Sigmoid colon (tissue), 4 donors: ENCODE data around the gene SLC6A6.

Source experiments
- EP300 ChIP-seq, 4 donors: sonication (generic); formaldehyde crosslinking; IDR thresholded peaks; one replicate each; pipeline ENCODE4 v1.6.1; 2017; ENCODE audit warnings: antibody characterized with exemption in 4 of 4
- POLR2A ChIP-seq, 2 donors: fragments of 450-650 bp; IDR thresholded peaks; one replicate each; pipeline ENCODE4 v1.6.1; 2016; ENCODE audit warnings: antibody characterized with exemption in 2 of 2, mild to moderate bottlenecking in 2 of 2, moderate library complexity in 2 of 2
- POLR2AphosphoS5 ChIP-seq, 4 donors: sonication (generic); formaldehyde crosslinking; IDR thresholded peaks; one replicate each; pipeline ENCODE4 v1.6.1; 2017; ENCODE audit warnings: antibody characterized with exemption in 4 of 4
- TF ChIP-seq, protein P1 (sequence below), 4 experiments: fragments of 450-650 bp in 3 of 4; fragments of 200-600 bp in 1 of 4; IDR thresholded peaks; one replicate each; pipeline ENCODE4 v1.5.1; 2016 to 2019; ENCODE audit warnings: antibody characterized with exemption in 4 of 4, mild to moderate bottlenecking in 3 of 4, moderate library complexity in 2 of 4

DNA sequence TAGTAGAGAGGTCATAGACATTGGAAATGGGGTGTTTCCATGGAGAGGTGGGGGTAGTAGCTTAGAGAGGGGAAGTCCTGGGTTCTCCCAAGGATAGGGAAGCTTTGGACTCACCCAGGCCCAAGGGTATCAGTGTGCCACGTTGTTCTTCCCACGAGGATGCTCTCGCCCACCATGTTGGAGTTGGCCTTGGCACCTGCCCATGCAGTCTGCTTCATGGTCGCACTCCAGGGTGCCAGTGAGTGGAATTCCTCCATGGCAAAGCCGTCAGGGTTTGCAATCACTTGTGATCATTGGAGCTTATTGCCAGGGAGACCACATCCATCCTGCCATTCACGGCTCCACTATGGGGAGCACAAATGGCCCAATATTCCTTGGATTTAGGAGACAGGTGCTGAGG, 77.2 kb downstream of the SLC6A6 start:
- no peak for TF ChIP-seq POLR2A (IDR thresholded peaks at IDR 0.05)
- TF ChIP-seq, protein P1, sequence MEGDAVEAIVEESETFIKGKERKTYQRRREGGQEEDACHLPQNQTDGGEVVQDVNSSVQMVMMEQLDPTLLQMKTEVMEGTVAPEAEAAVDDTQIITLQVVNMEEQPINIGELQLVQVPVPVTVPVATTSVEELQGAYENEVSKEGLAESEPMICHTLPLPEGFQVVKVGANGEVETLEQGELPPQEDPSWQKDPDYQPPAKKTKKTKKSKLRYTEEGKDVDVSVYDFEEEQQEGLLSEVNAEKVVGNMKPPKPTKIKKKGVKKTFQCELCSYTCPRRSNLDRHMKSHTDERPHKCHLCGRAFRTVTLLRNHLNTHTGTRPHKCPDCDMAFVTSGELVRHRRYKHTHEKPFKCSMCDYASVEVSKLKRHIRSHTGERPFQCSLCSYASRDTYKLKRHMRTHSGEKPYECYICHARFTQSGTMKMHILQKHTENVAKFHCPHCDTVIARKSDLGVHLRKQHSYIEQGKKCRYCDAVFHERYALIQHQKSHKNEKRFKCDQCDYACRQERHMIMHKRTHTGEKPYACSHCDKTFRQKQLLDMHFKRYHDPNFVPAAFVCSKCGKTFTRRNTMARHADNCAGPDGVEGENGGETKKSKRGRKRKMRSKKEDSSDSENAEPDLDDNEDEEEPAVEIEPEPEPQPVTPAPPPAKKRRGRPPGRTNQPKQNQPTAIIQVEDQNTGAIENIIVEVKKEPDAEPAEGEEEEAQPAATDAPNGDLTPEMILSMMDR (IDR thresholded peaks at IDR 0.05): no peak
- no peak for TF ChIP-seq EP300 (IDR thresholded peaks at IDR 0.05)
- no peak for TF ChIP-seq POLR2AphosphoS5 (IDR thresholded peaks at IDR 0.05)
